IMR-90 (cell line): ENCODE data around the gene IRAK4. TPM values are rescaled to one million over a fixed set of nuclear protein-coding genes. Genes with fewer than 3 reads are reported as not detected.
A peak's percentile ranks its signal among the peaks of the same experiment; 100 is the strongest.

Source experiments
- ATAC-seq: fragments of 200-7000 bp; cut with Tn5 transposase; 2 replicates; pipeline ENCODE4 v1.9.1; 2020; ENCODE audit warnings: low read depth, mild to moderate bottlenecking, moderate library complexity
- BruUV-seq: library from RNA; stranded (reverse); fragments of 400-500 nt; replicated peaks from 2 replicates; lab custom pipeline; 2021; lab: Mats Ljungman, UMichigan
- CTCF ChIA-PET: fragments of 300-600 bp; formaldehyde crosslinking; extraction: SDS; loops from one replicate; lab custom pipeline; 2021; ENCODE audit warnings: antibody characterized with exemption; lab: Yijun Ruan, JAX
- POLR2A ChIA-PET: fragments of 300-600 bp; sonication (Branson Sonifier 250); formaldehyde crosslinking; loops from one replicate; lab custom pipeline; 2022; ENCODE audit warnings: antibody characterized with exemption; ENCODE audit not compliant: unreplicated experiment; lab: Charles Lee
- DNase-seq: peaks from one replicate; pipeline ENCODE4 v3.0.0; 2013
- H2AFZ ChIP-seq: replicated peaks from 2 replicates; pipeline ENCODE3; 2013; ENCODE audit warnings: low read length, mild to moderate bottlenecking; ENCODE audit not compliant: poor library complexity
- H2AK5ac ChIP-seq: 2 replicates; pipeline ENCODE4 v1.6.1; 2013; ENCODE audit warnings: low read depth, low read length, inconsistent platforms
- H2AK9ac ChIP-seq: replicated peaks from 2 replicates; pipeline ENCODE3; 2013; ENCODE audit warnings: mild to moderate bottlenecking, low read depth, low read length, moderate library complexity; ENCODE audit not compliant: poor library complexity
- H2BK120ac ChIP-seq: 2 replicates; pipeline ENCODE4 v1.6.1; 2013; ENCODE audit warnings: low read depth, low read length, inconsistent platforms
- H2BK15ac ChIP-seq: 3 replicates; pipeline ENCODE4 v1.6.1; 2013; ENCODE audit warnings: low read depth, low read length, inconsistent platforms
- H2BK20ac ChIP-seq: 2 replicates; pipeline ENCODE4 v1.6.1; 2013; ENCODE audit warnings: low read depth, mild to moderate bottlenecking, inconsistent platforms, low read length, moderate library complexity
- H2BK5ac ChIP-seq: 2 replicates; pipeline ENCODE4 v1.6.1; 2013; ENCODE audit warnings: mild to moderate bottlenecking, low read depth, low read length, inconsistent platforms; ENCODE audit not compliant: poor library complexity, severe bottlenecking
- H3K14ac ChIP-seq: replicated peaks from 2 replicates; pipeline ENCODE4 v1.6.1; 2013; ENCODE audit warnings: low read depth, low read length, inconsistent platforms
- H3K18ac ChIP-seq: 2 replicates; pipeline ENCODE4 v1.6.1; 2013; ENCODE audit warnings: low read depth, low read length, control low read depth
- H3K23ac ChIP-seq: 2 replicates; pipeline ENCODE4 v1.6.1; 2013; ENCODE audit warnings: low read depth, low read length, inconsistent platforms
- H3K27ac ChIP-seq: 2 replicates; pipeline ENCODE4 v1.5.1; 2013; ENCODE audit warnings: mild to moderate bottlenecking, control low read depth, low read length; ENCODE audit not compliant: insufficient read depth
- H3K27me3 ChIP-seq: 2 replicates; pipeline ENCODE4 v1.6.1; 2013; ENCODE audit warnings: low read length; ENCODE audit not compliant: control insufficient read depth, insufficient read depth
- H3K36me3 ChIP-seq: 2 replicates; pipeline ENCODE4 v1.6.1; 2013; ENCODE audit warnings: low read length, mixed read lengths; ENCODE audit not compliant: control insufficient read depth, insufficient read depth
- H3K4ac ChIP-seq: 2 replicates; pipeline ENCODE4 v1.6.1; 2013; ENCODE audit warnings: low read depth, low read length, inconsistent platforms
- H3K4me1 ChIP-seq: 2 replicates; pipeline ENCODE4 v1.6.1; 2013; ENCODE audit warnings: low read length, mixed read lengths; ENCODE audit not compliant: control insufficient read depth, insufficient read depth
- H3K4me2 ChIP-seq: 2 replicates; pipeline ENCODE4 v1.6.1; 2013; ENCODE audit warnings: low read depth, mild to moderate bottlenecking, control low read depth, low read length, moderate library complexity
- H3K4me3 ChIP-seq: 2 replicates; pipeline ENCODE4 v1.5.1; 2013; ENCODE audit warnings: low read depth, mild to moderate bottlenecking, control low read depth, low read length, moderate library complexity; ENCODE audit not compliant: insufficient read depth
- H3K56ac ChIP-seq: 2 replicates; pipeline ENCODE4 v1.6.1; 2013; ENCODE audit warnings: low read length, inconsistent platforms; ENCODE audit not compliant: insufficient read depth; ENCODE audit errors: extremely low read depth
- H3K79me1 ChIP-seq, 2 experiments: 2 replicates each; pipeline ENCODE4 v1.6.1; 2013; ENCODE audit warnings: low read length in 2 of 2, inconsistent platforms in 1 of 2, low read depth in 1 of 2
- H3K9ac ChIP-seq: 2 replicates; pipeline ENCODE4 v1.6.1; 2013; ENCODE audit warnings: low read depth, low read length, control low read depth
- H3K9me1 ChIP-seq: 2 replicates; pipeline ENCODE4 v1.6.1; 2013; ENCODE audit warnings: low read length, inconsistent platforms; ENCODE audit not compliant: insufficient read depth
- H3K9me3 ChIP-seq: 2 replicates; pipeline ENCODE4 v1.6.1; 2013; ENCODE audit warnings: low read length; ENCODE audit not compliant: control insufficient read depth, insufficient read depth
- H4K20me1 ChIP-seq: 2 replicates; pipeline ENCODE4 v1.6.1; 2013; ENCODE audit warnings: low read length, inconsistent platforms; ENCODE audit not compliant: insufficient read depth
- H4K5ac ChIP-seq: 2 replicates; pipeline ENCODE4 v1.6.1; 2013; ENCODE audit warnings: mild to moderate bottlenecking, low read depth, low read length, control low read depth
- H4K8ac ChIP-seq, 2 experiments: 2 replicates each; pipeline ENCODE4 v1.6.1; 2013; ENCODE audit warnings: low read depth in 2 of 2, low read length in 2 of 2, control low read depth in 1 of 2, inconsistent platforms in 1 of 2
- H4K91ac ChIP-seq: 2 replicates; pipeline ENCODE4 v1.6.1; 2013; ENCODE audit warnings: low read depth, low read length, inconsistent platforms; ENCODE audit not compliant: insufficient read depth
- FOS ChIP-seq: fragments of 150-350 bp; IDR thresholded peaks from 2 replicates; pipeline ENCODE4 v1.6.1; 2016; ENCODE audit warnings: low read depth, low read length
- POLR2A ChIP-seq: IDR thresholded peaks from 2 replicates; pipeline ENCODE4 v1.6.1; 2012; ENCODE audit warnings: mild to moderate bottlenecking, low read depth, low read length
- RCOR1 ChIP-seq: IDR thresholded peaks from 2 replicates; pipeline ENCODE4 v1.6.1; 2012; ENCODE audit warnings: mild to moderate bottlenecking, low read length, improper control_type of control experiment; ENCODE audit not compliant: insufficient replicate concordance
- dilution Hi-C: fragments of 300-500 bp; cut with HindIII; formaldehyde crosslinking; loops from one replicate; pipeline ENCODE4 v1.14.3; 2018; ENCODE audit warnings: low sequenced_read_pairs; ENCODE audit not compliant: unreplicated experiment
- in situ Hi-C: fragments of 300-500 bp; cut with MboI; formaldehyde crosslinking; loops from 3 replicates; pipeline ENCODE4 v1.14.3; 2019; ENCODE audit warnings: low sequenced_read_pairs, inconsistent platforms, mixed read lengths
- intact Hi-C: fragments of 100-400 bp; cut with micrococcal nuclease; formaldehyde crosslinking; loops from 2 replicates; pipeline ENCODE4 v1.10.0; 2022
- polyA plus RNA-seq, 3 experiments: library from polyadenylated mRNA; depleted of rRNA; stranded (reverse); fragments of >200 nt; gene quantifications; 2 replicates each; pipeline ENCODE4 v1.2.3, GENCODE V29; 2012; ENCODE audit warnings: low replicate concordance in 1 of 3
- total RNA-seq: library from RNA; depleted of rRNA; stranded (reverse); fragments of >200 nt; gene quantifications from 2 replicates; pipeline ENCODE4 v1.2.3, GENCODE V29; 2012
- TF ChIP-seq, protein P1 (sequence below): fragments of 150-350 bp; IDR thresholded peaks from 2 replicates; pipeline ENCODE4 v1.6.1; 2016; ENCODE audit warnings: low read depth, mild to moderate bottlenecking, low read length, moderate library complexity, borderline replicate concordance

IRAK4 gene
- total and polyA plus RNA-seq, 2 of the 4 experiments (the other 2 are of a cell fraction), result 12.6 to 27.6 TPM

DNA sequence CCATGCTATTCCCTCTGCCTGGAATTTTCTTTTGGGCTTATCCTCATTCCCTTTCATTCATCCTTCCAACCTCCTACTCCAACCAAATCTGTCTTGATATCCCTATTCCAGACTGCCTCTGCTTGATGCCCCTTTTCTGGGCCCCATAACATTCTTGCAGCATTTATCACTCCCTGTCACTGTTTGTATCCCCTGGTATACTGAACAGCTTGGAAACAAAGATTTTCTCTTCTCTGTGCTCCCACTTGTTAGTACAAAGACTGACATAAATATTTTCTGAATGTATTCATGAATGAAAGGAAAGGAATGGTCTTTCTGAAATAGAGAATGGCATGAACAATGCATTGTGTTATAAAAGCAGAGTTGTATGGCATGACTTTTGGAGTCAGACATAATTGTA is 7.5 kb downstream of the IRAK4 start:
- Histone ChIP-seq H3K56ac (no peak overlapping the region), H3K27me3 (no peaks in the 10 kb centered on the region), H3K9ac (no peak overlapping the region), H3K4ac (no peak overlapping the region), H4K8ac (no peak overlapping the region), H2AFZ (no peak overlapping the region), H4K91ac (no peak overlapping the region), H2AK9ac (no peak overlapping the region), H2AK5ac (no peak overlapping the region), H2BK20ac (no peak overlapping the region; the same call in 1 of the 2 replicates), H3K9me3 (no peaks in the 10 kb centered on the region), H2BK5ac (no peak overlapping the region), H3K79me1 (peaks cover 3 to 8% of the 10 kb centered on the region in 2 experiments; a peak in 1 of 4 replicates), H4K20me1 (no peaks in the 10 kb centered on the region), H3K18ac (no peak overlapping the region), H2BK120ac (no peak overlapping the region), H2BK15ac (no peak overlapping the region), H3K23ac (peak overlapping the region; percentile 4; the same call in 1 of the 2 replicates), H3K36me3 (peaks cover 4% of the 10 kb centered on the region), H3K27ac (no peak overlapping the region), H3K9me1 (no peaks in the 10 kb centered on the region; the same call in 1 of the 2 replicates), H3K4me3 (no peak overlapping the region), H4K5ac (no peak overlapping the region), H3K4me1 (peaks cover 6% of the 10 kb centered on the region), H3K14ac (no peak overlapping the region), H3K4me2 (peak overlapping the region; percentile 45; the same call in 1 of the 2 replicates)
- POLR2A ChIA-PET, result no interaction called here
- ATAC-seq, result peak; percentile 74
- DNase-seq, result peak; percentile 19
- no TSS peak for BruUV-seq
- TF ChIP-seq FOS (no peak), POLR2A (no peak), RCOR1 (no peak)
- TF ChIP-seq, protein P1, sequence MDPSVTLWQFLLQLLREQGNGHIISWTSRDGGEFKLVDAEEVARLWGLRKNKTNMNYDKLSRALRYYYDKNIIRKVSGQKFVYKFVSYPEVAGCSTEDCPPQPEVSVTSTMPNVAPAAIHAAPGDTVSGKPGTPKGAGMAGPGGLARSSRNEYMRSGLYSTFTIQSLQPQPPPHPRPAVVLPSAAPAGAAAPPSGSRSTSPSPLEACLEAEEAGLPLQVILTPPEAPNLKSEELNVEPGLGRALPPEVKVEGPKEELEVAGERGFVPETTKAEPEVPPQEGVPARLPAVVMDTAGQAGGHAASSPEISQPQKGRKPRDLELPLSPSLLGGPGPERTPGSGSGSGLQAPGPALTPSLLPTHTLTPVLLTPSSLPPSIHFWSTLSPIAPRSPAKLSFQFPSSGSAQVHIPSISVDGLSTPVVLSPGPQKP, result no peak
- in situ Hi-C loops (no loop called here), dilution Hi-C loops (no loop called here), intact Hi-C loops (no loop called here)
- CTCF ChIA-PET, result no interaction called here
